Middle frontal gyrus (tissue), 1 donor: ENCODE data around the gene MINDY2.
"Not testable (repeated sequence)": the region's sequence is repeated elsewhere in the genome, so short reads cannot be mapped to it uniquely, and the experiment has no call there.

Experiments
- DNase-seq: peaks from one replicate; pipeline ENCODE4 v3.0.0-alpha.2; 2015; ENCODE audit warnings: low spot score; ENCODE audit errors: extremely low spot score

MINDY2 gene

GRCh38 chr15:58752716-58753115 lies 18.4 kb upstream of the MINDY2 start:
- DNase-seq, result no peak

DNA sequence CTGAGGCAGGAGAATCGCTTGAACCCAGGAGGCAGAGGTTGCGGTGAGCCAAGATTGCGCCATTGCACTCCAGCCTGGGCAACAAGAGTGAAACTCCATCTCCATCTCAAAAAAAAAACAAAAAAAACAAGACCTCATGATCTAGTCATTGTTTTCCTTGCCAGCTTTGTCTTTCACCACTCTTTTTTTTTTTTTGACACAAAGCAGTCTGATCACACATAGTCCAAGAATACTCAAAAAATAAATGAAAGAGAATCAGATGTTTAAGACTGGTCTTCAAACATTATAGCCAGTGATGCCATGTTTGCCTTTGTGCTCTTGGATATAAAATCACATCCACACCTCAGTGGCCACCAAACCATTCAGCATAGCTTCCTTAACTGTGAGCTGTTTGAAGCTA lies 15.8 kb upstream of the MINDY2 start:
- no peak for DNase-seq

DNA sequence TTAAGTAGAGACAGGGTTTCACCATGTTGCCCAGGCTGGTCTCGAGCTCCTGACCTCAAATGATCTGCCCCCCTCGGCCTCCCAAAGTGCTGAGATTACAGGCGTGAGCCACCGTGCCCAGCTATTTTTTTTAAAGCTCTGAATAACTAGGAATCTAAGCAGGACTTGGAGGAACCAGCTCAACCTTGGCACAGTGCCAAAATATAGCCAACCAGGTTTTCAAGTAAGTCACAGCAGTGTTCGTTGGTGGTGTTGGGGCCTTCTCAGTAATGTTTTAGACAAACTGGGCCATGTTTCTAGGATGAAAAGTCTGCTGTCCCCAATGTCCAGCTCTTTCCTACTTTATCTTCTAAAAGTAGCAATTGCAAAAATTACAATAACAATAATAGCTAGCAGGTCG lies 15.1 kb upstream of the MINDY2 start:
- DNase-seq, result no peak

DNA sequence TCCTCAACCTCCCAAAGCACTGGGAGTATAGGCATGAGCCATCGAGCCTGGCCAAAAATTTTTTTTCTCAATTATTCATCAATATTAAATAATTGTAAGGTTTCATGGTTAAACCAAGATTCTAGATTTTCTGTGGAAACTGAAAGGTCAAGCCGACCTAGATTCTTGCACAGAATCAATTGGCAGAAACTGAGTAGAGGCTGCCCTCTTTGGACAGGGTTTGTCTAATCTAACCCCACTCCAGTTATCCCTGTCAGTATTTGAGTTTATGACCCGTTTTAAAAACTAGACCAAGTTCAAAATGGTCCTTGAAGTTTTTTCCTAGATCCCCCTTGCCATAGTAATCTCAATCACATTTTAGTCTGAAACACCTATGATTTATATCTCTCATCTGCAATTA lies 13.0 kb upstream of the MINDY2 start:
- DNase-seq, result no peak

DNA sequence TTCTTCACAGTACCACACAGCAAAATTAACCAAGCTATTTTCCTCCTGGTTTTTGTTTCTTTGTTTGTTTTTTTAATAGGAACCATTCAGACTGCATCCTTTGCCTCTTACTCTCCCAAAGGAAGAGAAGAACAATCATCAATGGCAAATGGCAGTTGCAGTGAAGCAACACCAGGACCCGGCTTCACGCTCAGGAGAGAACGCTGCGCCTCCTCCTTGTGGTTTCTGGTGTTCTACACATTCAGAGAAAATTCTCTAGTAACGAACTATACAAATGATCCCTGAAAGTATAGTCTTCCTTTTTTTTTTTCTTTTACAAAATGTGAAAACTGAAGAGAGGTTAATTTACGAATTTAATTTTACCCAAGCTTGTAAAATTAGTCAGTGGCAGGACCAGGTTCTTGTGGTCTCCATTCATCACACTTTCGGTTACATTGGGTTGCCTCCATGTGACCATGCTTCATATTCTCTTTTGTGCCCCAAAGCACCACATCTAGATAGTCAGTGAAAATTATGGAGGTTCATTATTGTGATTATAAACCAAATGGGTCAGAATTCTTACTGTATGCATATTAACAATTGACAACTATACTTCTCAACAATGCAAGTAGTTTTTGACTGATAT lies 10.6 kb upstream of the MINDY2 start:
- no peak for DNase-seq

GRCh38 chr15:58761010-58761388 lies 10.1 kb upstream of the MINDY2 start:
- DNase-seq, result no peak

DNA sequence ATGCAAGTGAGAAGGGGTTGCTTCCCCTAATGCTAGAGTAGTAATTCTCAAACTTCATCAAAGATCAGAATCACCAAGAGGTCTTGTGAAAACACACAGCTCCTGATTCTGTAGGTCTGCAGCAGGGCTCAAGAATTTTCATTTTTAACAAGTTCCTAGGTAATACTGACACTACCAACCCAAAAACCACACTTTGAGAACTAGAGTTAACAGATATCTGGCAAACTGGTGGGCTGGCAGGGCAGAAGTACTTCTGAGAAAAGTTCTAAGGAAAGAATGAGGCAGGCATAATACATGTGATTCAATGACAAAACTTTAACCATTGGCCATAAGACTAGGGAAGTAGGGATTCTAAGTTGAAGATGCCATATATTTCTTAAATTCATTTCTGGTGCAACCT lies 8.8 kb upstream of the MINDY2 start:
- no peak for DNase-seq

DNA sequence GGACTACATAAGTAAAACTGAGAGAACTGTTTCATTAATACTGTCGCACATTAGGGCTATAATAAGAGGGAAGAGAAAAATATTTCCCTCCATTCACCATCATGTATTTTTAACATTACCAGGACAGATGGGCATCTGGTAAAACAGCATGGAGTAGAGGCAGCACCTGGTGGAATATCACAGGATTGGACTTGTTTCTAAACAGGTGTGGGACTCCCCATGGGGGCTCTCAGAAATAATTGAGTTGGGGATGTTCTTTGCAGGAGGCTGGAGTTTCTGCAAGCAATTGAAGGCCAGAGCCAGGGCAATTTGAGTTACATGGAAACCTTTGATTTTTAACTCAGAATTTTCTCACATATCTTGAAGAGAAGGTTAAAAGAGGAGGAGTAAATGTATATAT lies 8.4 kb upstream of the MINDY2 start:
- DNase-seq, result no peak

DNA sequence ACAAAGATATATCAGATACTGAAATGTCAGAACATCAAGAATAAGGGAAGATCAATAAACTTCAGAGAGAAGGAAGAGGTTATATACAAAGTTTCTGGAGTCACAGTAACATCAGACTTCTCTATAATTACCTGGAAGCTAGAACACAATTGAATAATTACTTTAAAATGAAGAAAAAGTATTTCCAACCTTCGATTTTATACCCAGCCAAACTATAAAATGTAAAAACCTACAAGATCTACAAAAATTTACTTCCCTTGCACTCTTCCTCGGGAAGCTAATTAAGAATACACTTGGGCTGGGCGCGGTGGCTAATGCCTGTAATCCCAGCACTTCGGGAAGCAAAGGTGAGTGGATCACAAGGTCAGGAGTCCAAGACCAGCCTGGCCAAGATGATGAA lies 6.6 kb upstream of the MINDY2 start:
- DNase-seq, result no peak

GRCh38 chr15:58766290-58766689 lies 4.8 kb upstream of the MINDY2 start:
- DNase-seq, result no peak

- DNase-seq, result not testable (repeated sequence)
These were observed 2.5 kb upstream of the MINDY2 start for GRCh38 chr15:58768601-58769004.

DNA sequence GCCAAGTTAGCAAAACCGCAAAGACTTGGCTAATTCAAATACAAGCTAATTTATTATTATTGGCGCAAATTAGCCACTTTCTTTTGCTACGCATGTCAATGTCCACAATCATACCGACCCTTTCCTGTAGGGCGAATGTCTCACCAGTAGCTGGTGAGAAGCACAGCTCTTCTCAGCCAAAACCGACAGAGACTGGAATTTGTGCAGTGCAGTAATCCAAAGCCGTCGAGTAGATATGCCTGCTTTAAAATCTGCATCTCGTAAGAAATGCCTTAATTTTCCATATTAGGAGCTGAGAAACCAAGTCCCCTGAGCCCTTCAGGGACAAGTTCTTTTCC lies 614 bp upstream of the MINDY2 start:
- DNase-seq, result no peak

- DNase-seq, result no peak
These were observed 634 bp downstream of the MINDY2 start for GRCh38 chr15:58771621-58772250.

DNA sequence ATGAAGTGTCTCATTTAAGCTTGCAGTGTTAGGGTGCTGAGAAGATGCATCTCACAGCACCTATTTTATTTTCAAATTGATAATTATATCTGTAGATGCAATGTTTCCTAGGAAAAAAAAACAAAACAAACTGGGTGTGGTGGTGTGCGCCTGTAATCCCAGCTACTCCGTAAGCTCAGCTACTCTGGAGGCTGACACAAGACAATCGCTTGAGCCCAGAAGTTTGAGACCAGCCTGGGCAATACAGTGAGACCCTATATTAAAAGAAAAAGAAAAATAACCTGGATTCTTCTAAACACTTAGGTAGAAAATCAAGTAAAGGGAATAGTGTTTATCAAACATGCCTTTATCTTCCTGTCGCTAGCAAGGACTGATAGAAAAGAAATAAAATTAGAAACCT lies 1.9 kb downstream of the MINDY2 start:
- DNase-seq, result no peak

DNA sequence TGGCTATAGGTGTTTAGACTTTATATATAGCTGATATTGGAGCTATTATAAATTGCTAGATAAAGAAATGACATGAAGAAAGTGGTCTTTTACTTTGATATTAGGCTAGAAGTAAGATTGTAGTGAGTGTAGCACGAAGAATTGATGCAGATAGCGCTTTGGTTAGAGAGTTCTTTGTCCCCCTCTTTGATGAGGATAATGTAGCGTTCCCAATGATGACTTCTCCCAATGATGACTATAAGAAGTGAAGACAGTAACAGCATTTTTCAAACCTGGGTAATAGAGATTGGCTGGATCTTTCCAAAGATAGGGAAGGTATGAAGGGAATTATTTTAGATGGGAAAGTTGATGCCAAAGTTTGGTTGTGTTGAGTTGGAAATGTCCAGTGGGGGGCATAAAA lies 4.3 kb downstream of the MINDY2 start:
- DNase-seq, result no peak

- no peak for DNase-seq
These were observed 6.0 kb downstream of the MINDY2 start for GRCh38 chr15:58777107-58777506.

DNA sequence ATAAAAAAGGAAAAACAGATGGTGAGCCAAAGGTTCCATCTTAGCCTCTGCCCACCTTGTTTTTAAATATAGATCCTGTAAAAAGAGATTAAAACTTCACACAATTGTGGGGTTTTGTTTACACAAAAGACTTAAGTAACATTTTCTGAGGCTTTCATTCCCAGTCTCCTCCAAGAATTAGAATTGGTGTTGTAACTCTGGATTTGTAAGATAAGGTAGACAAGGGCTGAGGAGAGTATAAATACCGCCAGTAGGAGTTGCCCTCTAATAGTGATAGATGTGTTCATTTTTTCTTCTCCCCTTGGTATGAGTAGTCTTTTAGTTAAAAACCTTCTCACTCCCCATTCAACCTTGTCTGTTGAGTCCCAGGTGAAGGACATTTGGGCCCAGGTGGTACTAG lies 8.5 kb downstream of the MINDY2 start:
- no peak for DNase-seq

DNA sequence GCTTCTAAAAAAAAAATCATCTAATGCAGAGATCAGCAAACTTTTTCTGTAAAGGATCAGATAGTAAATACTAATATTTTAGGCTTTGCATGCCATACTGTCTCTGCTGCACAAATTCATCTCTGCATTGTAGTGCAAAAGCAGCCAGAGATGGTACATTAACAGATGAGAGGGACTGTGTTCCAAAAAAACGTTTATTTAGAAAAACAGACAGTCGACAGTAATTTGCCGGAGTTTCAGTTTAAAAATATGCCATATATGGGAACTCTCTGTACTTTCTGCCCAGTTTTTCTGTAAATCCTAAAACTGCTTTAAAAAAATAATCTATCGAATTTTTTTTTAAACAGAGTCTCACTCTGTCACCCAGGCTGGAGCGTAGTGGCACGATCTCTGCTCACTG lies 14.3 kb downstream of the MINDY2 start:
- no peak for DNase-seq

DNA sequence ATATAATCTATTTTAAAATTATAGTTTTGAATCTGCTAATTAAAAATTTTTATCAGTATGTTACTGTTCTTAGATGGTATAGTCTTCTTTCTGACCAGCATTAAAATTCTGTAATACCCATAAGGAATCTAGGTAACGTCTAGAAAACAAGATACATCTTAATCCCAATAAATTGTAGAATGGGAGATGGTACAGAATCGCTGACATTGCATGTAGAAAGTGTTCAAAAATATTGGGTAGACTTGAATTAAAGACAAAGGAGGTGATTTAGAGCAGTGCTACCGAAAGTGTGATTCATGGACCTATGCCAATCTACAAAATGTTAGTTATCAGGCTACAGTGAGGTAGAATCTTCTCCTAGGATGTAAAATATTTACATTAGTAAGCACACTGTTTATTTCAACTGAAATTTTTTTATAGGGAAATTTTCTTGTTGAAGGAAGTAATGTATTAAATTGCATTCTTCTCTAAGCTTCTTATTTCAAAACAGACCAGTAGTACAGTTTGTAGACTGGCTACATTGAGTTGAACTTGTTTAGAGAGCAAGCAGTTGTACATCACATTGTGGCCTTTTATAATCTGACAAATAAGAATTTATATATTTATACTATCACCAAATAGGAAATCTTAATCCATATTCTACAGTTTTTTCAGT lies 17.1 kb downstream of the MINDY2 start:
- no peak for DNase-seq

DNA sequence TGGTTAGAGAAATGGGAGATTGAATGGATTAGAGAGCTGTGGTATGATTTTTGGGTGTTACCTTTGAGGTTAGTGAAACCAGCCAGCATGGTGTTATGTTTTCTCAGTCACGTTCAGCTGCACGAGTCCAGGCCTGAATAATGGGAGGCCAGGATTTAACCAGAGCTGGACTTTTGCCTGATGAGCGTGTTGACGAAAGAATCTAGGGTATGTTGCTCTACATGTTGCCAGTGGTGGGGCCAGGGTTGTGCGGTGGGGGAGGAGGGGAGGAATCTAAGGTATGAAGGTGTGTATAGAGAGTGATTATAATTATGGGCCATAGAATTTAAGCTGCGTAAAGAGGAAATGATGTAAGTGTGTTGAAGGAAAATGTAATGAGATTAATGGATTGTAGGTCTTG lies 22.8 kb downstream of the MINDY2 start:
- no peak for DNase-seq

DNA sequence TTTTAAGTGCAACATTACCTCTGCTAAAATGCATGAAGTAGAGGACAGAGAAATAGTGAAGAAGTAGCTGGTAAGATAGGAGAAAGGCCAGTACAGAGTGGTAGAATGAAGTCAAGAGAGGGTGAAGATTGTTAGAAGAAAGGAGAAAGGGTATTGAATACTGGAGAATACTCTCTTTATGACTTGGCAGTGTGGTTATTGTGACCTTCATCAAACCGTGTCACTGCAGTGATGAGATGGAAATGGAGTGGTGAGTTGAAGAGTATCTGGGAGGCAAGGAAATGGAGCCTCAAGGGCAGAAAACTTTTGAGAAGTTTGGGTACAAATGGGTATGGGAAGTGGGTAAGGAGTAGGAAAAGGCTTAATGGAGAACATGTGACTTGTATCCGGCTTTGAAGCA lies 24.7 kb downstream of the MINDY2 start:
- DNase-seq, result no peak

- no peak for DNase-seq
These were observed 26.4 kb downstream of the MINDY2 start for GRCh38 chr15:58797505-58797904.

GRCh38 chr15:58805095-58805494 lies 34.0 kb downstream of the MINDY2 start:
- DNase-seq, result no peak
